ENCODE measurements around the gene ADGRL1. TPM values are rescaled to one million over a fixed set of nuclear protein-coding genes. Genes with fewer than 3 reads are reported as not detected.
A peak's percentile ranks its signal among the peaks of the same experiment; 100 is the strongest.

Gene ADGRL1
- polyA plus RNA-seq, 1 donor (not counting 4 experiments of a cell fraction or from before 2014, with no cell fraction given), result 3.2 TPM

DNA sequence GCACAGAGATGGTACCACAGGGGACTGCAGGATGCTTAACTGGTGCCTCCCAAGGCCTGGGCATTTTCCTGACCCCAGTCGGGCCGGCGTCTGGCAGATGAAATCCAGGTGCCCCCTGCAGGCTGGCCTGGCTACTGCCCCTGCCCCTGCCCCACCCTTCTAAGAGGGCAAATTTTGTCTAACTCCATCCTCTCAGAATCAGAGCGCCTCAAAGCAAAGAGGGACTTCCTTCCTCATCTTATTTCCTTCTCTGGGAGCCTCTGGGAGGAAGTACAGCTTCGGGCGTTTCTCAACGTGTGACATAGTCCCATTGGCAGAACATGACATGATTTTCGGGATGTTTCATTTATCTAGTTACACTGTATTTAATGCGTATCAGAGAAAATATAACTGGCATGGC lies 91.1 kb downstream of the ADGRL1 start:
- FAIRE-seq, result no peak
- Histone ChIP-seq H3K9ac (ENCODE audit: control insufficient read depth, extremely low read depth, insufficient read depth, low read length) (no peak overlapping the region), H3K4me3 (ENCODE audit: control insufficient read depth in 2 of 3, extremely low read depth in 1 of 3, insufficient read depth in 2 of 3, low read depth in 1 of 3, low read length in 3 of 3) (no peak overlapping the region), H3K36me3 (ENCODE audit: control insufficient read depth in 2 of 2, extremely low read depth in 1 of 2, insufficient read depth in 2 of 2, low read length in 2 of 2) (no peaks in the 10 kb centered on the region), H4K20me1 (ENCODE audit: control insufficient read depth, extremely low read depth, insufficient read depth, low read length) (no peaks in the 10 kb centered on the region), H3K4me2 (ENCODE audit: control insufficient read depth, extremely low read depth, insufficient read depth, low read depth, low read length) (no peak overlapping the region), H3K27me3 (ENCODE audit: control insufficient read depth, extremely low read depth, insufficient read depth, low read length) (no peaks in the 10 kb centered on the region), H3K9me1 (ENCODE audit: control insufficient read depth, extremely low read depth, insufficient read depth, low read length) (no peaks in the 10 kb centered on the region), H3K79me2 (ENCODE audit: control insufficient read depth, insufficient read depth, low read length) (peaks cover 9% of the 10 kb centered on the region), H3K27ac (ENCODE audit: control insufficient read depth, insufficient read depth, low read length) (no peak overlapping the region), H3K9me3 (ENCODE audit: control insufficient read depth, low read depth, low read length) (no peaks in the 10 kb centered on the region), H2AFZ (ENCODE audit: control insufficient read depth, low read length) (no peak overlapping the region), H3K4me1 (ENCODE audit: control insufficient read depth, extremely low read depth, insufficient read depth, low read length) (peaks cover 14% of the 10 kb centered on the region)
- dilution Hi-C loops (cut with MboI; ENCODE audit: extremely low pct_ligation_motif_present, low sequenced_read_pairs), result no loop called here
- TF ChIP-seq, protein P1, sequence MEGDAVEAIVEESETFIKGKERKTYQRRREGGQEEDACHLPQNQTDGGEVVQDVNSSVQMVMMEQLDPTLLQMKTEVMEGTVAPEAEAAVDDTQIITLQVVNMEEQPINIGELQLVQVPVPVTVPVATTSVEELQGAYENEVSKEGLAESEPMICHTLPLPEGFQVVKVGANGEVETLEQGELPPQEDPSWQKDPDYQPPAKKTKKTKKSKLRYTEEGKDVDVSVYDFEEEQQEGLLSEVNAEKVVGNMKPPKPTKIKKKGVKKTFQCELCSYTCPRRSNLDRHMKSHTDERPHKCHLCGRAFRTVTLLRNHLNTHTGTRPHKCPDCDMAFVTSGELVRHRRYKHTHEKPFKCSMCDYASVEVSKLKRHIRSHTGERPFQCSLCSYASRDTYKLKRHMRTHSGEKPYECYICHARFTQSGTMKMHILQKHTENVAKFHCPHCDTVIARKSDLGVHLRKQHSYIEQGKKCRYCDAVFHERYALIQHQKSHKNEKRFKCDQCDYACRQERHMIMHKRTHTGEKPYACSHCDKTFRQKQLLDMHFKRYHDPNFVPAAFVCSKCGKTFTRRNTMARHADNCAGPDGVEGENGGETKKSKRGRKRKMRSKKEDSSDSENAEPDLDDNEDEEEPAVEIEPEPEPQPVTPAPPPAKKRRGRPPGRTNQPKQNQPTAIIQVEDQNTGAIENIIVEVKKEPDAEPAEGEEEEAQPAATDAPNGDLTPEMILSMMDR (optimal IDR thresholded peaks at IDR 0.05 in 1 of 3, IDR thresholded peaks at IDR 0.05 in 1 of 3, conservative IDR thresholded peaks at IDR 0.05 in 1 of 3; ENCODE audit: extremely low read depth in 1 of 3, insufficient read depth in 2 of 3, low read length in 3 of 3), result peak; percentile 34 to 49 (median 42)
- TF ChIP-seq EZH2 (IDR thresholded peaks at IDR 0.05; ENCODE audit: low read length), result no peak
- no peak for DNase-seq (ENCODE audit: low read depth, low spot score)

DNA sequence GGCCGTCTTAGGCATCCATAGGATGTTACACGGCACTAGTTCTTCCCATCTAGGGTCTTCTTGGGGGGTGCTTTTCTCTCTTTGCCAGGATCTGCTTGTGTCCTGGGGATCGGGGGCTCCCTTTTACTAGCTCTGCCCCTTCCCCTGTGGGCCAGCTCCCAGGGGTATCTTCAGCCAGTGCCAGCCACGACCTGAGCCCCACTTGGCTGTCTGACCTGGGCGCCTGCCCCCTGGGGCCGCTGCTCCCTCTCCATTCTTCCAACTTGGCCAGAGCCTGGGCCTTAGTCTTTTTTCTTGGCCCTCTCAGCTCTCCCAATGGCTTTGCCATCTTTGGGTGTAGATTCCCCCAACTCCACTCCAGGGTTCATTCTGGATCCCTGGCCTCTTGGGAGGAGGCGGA lies 91.5 kb downstream of the ADGRL1 start:
- H3K4me1 ChIP-seq (ENCODE audit: control insufficient read depth, extremely low read depth, insufficient read depth, low read length), result peaks cover 14% of the 10 kb centered on the region

More for the DNA sequence above, 91.5 kb downstream of the ADGRL1 start:
- Histone ChIP-seq H3K36me3 (ENCODE audit: control insufficient read depth in 2 of 2, extremely low read depth in 1 of 2, insufficient read depth in 2 of 2, low read length in 2 of 2) (no peaks in the 10 kb centered on the region), H3K9me3 (ENCODE audit: control insufficient read depth, low read depth, low read length) (no peaks in the 10 kb centered on the region), H3K27me3 (ENCODE audit: control insufficient read depth, extremely low read depth, insufficient read depth, low read length) (no peaks in the 10 kb centered on the region), H3K27ac (ENCODE audit: control insufficient read depth, insufficient read depth, low read length) (no peak overlapping the region), H4K20me1 (ENCODE audit: control insufficient read depth, extremely low read depth, insufficient read depth, low read length) (no peaks in the 10 kb centered on the region), H3K79me2 (ENCODE audit: control insufficient read depth, insufficient read depth, low read length) (peaks cover 9% of the 10 kb centered on the region), H3K4me3 (ENCODE audit: control insufficient read depth in 2 of 3, extremely low read depth in 1 of 3, insufficient read depth in 2 of 3, low read depth in 1 of 3, low read length in 3 of 3) (no peak overlapping the region), H3K4me2 (ENCODE audit: control insufficient read depth, extremely low read depth, insufficient read depth, low read depth, low read length) (no peak overlapping the region), H3K9ac (ENCODE audit: control insufficient read depth, extremely low read depth, insufficient read depth, low read length) (no peak overlapping the region), H3K9me1 (ENCODE audit: control insufficient read depth, extremely low read depth, insufficient read depth, low read length) (no peaks in the 10 kb centered on the region), H2AFZ (ENCODE audit: control insufficient read depth, low read length) (no peak overlapping the region)
- TF ChIP-seq EZH2 (IDR thresholded peaks at IDR 0.05; ENCODE audit: low read length), result no peak
- TF ChIP-seq, protein P1 (optimal IDR thresholded peaks at IDR 0.05 in 1 of 3, IDR thresholded peaks at IDR 0.05 in 1 of 3, conservative IDR thresholded peaks at IDR 0.05 in 1 of 3; ENCODE audit: extremely low read depth in 1 of 3, insufficient read depth in 2 of 3, low read length in 3 of 3), result no peak
- DNase-seq (ENCODE audit: low read depth, low spot score) (no peak), FAIRE-seq (no peak)
- dilution Hi-C loops (cut with MboI; ENCODE audit: extremely low pct_ligation_motif_present, low sequenced_read_pairs), result no loop called here
